WI38 (cell line): Measurements from ENCODE around the gene KRTAP9-6.
"Not testable (repeated sequence)": the region's sequence is repeated elsewhere in the genome, so short reads cannot be mapped to it uniquely, and the experiment has no call there.

Experiments
- H3K4me3 ChIP-seq: 2 replicates; pipeline ENCODE4 v1.5.1; 2011; ENCODE audit warnings: low read depth, mild to moderate bottlenecking, control low read depth, low read length
- TF ChIP-seq, protein P1 (sequence below): IDR thresholded peaks from 2 replicates; pipeline ENCODE4 v1.5.1; 2012; ENCODE audit warnings: low read depth, mild to moderate bottlenecking, control low read depth, low read length

The KRTAP9-6 gene

DNA sequence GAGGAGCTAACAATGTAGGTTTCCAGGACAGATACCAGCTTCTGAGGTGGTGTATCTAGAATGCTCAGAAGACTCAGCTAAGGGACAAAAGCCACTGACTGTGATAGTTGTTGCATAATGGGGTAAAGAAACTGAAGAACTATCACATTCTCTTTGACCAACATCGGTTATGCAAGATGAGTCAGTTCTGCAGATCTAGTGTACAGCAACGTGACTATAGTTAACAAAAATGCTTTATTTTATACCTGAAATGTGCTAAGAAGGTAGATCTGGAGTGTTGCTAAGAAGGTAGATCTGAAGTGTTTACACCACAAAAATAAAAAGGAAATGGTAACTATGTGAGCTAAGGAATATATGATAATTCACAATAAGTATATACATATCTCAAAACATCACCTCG, 2.5 kb downstream of the KRTAP9-6 start:
- no peak overlapping the region for H3K4me3 ChIP-seq
- TF ChIP-seq, protein P1, sequence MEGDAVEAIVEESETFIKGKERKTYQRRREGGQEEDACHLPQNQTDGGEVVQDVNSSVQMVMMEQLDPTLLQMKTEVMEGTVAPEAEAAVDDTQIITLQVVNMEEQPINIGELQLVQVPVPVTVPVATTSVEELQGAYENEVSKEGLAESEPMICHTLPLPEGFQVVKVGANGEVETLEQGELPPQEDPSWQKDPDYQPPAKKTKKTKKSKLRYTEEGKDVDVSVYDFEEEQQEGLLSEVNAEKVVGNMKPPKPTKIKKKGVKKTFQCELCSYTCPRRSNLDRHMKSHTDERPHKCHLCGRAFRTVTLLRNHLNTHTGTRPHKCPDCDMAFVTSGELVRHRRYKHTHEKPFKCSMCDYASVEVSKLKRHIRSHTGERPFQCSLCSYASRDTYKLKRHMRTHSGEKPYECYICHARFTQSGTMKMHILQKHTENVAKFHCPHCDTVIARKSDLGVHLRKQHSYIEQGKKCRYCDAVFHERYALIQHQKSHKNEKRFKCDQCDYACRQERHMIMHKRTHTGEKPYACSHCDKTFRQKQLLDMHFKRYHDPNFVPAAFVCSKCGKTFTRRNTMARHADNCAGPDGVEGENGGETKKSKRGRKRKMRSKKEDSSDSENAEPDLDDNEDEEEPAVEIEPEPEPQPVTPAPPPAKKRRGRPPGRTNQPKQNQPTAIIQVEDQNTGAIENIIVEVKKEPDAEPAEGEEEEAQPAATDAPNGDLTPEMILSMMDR, result no peak

GRCh38 chr17:41271323-41271722, 6.1 kb downstream of the KRTAP9-6 start:
- H3K4me3 ChIP-seq, result not testable (repeated sequence)

- H3K4me3 ChIP-seq, result no peak overlapping the region
- TF ChIP-seq, protein P1, result no peak
These were observed 6.7 kb downstream of the KRTAP9-6 start for GRCh38 chr17:41271858-41272257.

DNA sequence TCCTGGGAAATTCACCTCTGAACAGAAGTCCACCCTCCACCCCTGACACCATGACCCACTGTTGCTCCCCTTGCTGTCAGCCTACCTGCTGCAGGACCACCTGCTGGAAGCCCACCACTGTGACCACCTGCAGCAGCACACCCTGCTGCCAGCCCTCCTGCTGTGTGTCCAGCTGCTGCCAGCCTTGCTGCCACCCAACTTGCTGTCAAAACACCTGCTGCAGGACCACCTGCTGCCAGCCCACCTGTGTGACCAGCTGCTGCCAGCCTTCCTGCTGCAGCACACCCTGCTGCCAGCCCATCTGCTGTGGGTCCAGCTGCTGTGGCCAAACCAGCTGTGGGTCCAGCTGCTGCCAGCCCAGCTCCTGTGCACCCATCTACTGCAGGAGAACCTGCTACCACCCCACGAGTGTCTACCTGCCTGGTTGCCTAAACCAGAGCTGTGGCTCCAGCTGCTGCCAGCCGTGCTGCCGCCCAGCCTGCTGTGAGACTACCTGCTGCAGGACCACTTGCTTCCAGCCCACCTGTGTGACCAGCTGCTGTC, 10.5 kb downstream of the KRTAP9-6 start, which contains the start of gene KRTAP9-7:
Gene KRTAP9-7, plus strand, starts transcription at position 51 of the 543 bp plus-strand sequence. Its CDS starts 0 bp downstream, at position 51.
- H3K4me3 ChIP-seq, result not testable (repeated sequence)

DNA sequence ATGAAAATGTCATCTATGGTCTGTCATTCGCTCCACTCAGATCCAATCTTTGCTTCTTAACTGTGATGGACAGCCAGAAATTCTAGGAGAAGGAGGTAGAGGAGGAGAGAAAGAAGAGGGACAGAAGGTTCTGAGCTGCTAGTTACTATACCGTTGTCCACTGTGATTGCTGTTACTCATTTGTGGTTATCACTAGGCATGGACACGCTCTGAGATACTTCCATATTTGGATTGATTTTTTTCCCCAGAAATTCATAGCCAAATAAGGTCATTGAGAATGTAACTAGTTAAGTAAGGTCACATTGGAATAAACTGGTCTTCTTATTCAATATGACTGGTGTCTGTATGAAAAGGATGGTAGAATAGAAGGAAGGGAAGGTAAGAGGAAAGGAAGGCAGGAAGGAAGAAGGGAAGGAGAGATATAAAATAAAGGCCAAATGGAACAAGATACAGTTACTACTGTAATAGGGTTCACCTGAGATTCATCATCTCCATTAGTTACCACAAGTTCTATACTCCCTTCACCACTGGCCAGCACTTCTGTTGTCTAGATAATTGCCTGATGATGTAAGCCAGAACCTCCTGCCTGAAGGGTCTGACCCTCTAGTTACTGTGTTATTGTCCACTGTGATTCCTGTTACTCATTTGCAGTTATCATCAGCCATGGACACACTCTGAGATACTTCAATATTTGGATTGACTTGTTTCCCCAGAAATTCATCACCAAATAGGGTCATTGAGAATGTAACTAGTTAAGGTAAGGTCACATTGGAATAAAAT, 13.2 kb downstream of the KRTAP9-6 start:
- no peak overlapping the region for H3K4me3 ChIP-seq
- TF ChIP-seq, protein P1, result no peak

DNA sequence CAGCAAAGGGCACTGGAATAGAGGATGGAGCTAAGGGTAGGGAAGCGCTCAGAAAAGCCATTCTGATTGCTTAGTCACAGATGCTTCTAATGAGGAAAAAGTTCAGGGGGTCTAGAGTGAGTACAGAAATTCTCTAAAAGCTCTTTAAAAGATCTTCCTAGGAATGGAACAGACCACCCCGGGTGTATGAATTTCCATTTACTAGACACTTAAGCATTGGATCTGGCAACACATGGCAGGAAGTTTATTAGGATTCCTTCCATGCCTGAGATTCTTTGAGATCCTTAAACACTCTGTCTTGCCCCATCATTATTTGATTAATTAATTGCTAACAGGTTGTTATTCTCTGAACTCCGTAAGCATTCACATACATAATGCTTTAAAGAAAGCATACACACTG, 18.9 kb downstream of the KRTAP9-6 start:
- TF ChIP-seq, protein P1, result no peak
- no peak overlapping the region for H3K4me3 ChIP-seq

- no peak overlapping the region for H3K4me3 ChIP-seq
- TF ChIP-seq, protein P1, result no peak
These were observed 19.4 kb downstream of the KRTAP9-6 start for GRCh38 chr17:41284546-41284945.

DNA sequence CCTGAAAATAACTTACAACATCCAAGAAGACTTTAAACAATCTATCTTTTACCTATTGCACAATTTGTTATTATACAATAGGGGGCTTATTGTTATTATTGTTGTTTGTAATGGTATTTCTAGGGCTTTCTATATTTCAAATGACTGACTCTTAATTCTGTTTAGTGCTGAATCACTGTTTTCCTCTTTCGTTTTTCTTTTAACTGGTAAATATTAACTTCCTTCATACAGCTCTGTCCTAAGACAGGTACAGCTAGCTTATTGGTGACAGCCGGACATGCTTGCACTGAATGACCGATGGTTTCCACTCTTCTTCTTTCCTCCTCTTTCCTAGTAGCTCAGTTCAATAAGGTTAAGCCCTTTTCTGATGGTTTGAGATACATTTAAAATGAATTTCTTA, 21.9 kb downstream of the KRTAP9-6 start:
- TF ChIP-seq, protein P1, result no peak
- no peak overlapping the region for H3K4me3 ChIP-seq
